Kidney tubule cell (primary cell): ENCODE data around the gene GPATCH4.
"Not testable (repeated sequence)": the region's sequence is repeated elsewhere in the genome, so short reads cannot be mapped to it uniquely, and the experiment has no call there.

Source experiments
- DNase-seq: peaks from one replicate; pipeline ENCODE4 v3.0.0-alpha.2; 2018; ENCODE audit warnings: low spot score

GPATCH4 gene

DNA sequence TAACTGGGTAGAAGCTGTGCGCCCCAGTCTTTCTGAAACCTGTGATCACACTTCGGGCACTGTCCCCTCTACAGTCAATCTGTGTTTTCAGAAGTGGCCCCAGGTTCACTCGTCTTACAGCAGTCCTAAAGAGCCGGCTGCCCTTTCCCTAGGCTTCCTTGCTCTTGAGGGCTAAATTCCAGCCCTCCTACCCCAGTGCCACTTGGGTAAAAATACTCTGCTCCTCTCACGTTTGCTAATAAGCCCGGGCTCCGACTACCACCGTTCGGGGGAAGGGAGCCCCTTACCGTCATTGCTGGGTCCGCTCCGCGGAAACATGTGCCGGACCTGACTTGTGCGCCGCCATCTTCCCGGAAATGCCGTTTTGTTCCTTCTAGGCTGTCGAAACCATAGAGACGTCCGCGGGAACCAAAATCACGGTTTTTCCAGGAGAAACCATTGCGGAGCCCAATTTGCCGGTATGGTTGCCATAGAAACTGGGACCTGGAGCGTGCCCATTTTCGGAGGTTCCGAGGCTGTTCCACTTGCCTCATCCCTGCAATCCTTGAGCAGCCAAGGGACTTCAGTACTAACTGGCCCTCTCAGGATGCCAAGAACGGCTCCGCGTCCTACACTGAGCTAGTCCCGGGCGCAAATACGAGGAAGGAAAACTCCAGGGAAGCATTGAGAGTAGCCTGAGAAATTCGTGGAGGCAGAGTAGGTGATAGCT, at the start of gene GPATCH4:
TSS of gene GPATCH4 (minus strand) at position 358 of the 709 bp plus-strand sequence.
- peak; percentile 88 for DNase-seq

DNA sequence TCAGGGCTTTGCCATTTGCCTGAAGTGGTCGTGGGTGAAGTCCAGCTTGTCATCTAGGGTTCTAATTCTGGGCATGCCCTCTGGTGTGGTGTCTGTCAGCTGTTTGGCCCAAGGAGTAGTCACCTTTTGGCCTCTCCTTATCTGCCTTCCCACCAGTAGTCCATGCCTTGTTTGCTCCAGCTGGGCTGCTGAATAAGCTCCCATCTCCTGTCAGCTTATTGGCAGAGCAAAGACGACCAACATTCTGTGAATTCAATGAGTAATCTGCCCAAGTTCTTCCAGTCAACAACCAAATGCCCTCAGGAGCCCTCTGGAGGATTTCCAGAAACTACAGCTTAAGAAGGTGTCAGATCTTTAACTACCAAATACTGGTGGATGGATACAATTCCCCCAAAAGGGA, 47.7 kb upstream of the GPATCH4 start:
- DNase-seq: peak; percentile 30

DNA sequence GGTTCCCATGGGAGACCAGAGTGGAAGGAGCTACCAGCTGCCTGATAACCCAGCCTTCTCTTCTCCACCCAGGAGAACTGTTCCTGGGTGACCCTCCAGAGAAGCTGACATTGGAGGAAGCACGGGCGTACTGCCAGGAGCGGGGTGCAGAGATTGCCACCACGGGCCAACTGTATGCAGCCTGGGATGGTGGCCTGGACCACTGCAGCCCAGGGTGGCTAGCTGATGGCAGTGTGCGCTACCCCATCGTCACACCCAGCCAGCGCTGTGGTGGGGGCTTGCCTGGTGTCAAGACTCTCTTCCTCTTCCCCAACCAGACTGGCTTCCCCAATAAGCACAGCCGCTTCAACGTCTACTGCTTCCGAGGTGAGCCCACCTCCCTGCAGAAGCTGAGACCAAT, 47.2 kb upstream of the GPATCH4 start:
- DNase-seq: no peak

DNA sequence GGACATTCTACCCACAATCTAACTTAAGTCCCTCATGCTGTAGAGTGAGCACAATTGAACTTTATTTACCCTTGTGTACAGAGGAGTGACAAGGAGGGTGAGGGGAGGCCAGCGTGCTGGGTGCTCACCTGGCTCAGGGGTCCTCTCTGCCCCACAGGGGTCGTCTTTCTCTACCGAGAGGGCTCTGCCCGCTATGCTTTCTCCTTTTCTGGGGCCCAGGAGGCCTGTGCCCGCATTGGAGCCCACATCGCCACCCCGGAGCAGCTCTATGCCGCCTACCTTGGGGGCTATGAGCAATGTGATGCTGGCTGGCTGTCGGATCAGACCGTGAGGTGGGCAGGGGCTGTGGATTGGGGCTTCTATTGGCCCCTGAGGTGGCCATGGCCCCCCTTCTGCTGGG, 46.1 kb upstream of the GPATCH4 start:
- DNase-seq: no peak

DNA sequence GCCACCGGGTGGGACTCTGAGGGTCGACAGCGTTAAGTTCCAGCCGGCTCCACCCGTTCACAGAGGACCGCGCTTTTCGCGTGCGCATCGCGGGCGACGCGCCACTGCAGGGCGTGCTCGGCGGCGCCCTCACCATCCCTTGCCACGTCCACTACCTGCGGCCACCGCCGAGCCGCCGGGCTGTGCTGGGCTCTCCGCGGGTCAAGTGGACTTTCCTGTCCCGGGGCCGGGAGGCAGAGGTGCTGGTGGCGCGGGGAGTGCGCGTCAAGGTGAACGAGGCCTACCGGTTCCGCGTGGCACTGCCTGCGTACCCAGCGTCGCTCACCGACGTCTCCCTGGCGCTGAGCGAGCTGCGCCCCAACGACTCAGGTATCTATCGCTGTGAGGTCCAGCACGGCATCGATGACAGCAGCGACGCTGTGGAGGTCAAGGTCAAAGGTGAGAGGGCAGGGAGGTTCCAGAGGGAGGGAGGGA, 45.5 kb upstream of the GPATCH4 start:
- DNase-seq: no peak

DNA sequence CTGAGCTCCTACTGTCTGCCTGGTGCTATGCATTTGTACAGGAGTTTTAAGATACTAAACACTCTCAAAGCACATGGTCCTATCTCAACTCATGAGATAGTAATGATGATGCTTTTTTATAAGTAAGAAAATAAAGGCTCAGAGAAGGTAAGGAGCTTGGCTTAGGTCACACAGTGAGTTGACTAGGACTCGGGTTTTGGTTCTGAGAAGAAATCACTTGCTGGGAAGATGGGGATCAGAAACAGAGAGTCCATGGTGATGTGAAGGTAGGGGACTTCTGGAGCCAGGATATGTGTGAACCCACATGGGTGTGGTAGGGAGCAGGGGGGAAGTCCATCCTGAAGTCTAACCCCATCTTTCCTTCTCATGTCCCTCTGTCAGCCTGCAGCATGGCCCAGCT, 44.4 kb upstream of the GPATCH4 start:
- no peak for DNase-seq

DNA sequence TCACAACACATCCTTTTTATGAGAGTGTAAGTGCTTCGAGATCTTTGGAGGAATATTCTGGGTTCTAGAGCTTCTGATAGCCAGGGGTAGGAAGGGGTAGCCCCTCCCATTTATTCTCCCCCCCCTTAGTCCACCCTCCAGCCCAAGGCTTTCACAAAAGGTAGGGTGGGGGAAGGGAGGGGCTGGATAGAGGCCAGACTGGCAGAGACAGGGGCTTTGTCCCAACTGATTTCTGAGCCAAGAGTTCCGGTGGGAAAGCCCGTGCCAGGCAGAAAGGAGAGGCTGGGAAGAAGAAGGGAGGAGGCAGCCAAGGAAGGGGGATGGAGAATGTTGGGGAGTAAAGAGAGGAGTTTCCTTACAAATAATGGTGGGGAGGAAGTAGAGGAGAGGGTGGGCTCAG, 43.8 kb upstream of the GPATCH4 start:
- no peak for DNase-seq

DNA sequence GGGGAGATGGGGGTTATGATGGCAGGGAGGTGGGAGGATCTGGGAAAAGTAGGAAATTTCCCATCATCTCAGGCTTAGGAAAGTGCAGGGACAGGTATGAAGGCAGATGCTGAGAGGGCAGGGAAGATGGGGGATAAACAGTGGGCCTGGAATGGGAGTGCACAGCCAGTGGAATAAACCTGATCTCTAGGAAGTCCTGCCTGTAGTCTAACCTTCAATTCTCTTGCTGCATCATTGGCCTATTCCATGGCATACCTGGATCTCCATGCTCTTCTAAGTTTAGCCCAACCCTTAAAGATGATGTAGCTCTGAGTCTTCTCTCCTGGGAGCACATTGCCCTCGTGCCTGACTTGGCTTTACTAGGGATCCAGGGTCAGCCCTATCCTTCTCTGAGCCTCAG, 43.4 kb upstream of the GPATCH4 start:
- no peak for DNase-seq

DNA sequence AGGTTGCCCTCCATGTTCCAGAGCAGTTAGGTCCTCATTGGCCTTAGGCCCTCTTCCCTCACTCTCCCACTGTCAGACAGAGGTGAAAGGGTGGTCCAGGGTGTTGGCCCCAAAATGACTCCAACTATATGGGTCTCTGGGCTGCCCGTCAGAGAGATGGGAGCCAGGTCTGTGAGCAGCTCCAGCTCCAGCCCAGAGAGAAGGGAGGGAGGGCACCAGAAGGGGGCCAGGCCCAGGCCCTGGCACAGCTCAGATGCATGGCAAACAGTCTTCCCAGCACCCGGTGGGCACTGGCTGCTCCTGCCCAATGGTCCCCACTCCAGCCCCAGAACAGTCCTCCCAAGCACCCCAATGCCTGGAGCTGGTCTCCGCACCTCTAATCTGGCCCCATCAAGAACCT, 42.9 kb upstream of the GPATCH4 start:
- no peak for DNase-seq

DNA sequence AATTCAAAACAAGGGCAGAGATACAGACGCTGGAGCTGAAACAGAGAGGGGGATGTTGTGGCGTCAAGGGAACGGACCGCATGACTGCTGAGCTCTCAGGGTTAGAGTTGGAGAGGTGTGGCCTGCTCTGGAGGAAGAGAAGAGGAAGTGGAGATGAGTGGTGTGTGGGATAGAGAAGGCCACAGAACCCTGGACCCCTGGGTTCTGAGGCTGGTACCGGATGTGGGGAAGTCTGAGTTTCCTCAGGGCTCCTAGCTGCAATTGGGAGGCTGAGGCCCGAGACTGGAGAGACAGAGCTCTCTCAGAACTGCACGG, 42.5 kb upstream of the GPATCH4 start:
- no peak for DNase-seq

DNA sequence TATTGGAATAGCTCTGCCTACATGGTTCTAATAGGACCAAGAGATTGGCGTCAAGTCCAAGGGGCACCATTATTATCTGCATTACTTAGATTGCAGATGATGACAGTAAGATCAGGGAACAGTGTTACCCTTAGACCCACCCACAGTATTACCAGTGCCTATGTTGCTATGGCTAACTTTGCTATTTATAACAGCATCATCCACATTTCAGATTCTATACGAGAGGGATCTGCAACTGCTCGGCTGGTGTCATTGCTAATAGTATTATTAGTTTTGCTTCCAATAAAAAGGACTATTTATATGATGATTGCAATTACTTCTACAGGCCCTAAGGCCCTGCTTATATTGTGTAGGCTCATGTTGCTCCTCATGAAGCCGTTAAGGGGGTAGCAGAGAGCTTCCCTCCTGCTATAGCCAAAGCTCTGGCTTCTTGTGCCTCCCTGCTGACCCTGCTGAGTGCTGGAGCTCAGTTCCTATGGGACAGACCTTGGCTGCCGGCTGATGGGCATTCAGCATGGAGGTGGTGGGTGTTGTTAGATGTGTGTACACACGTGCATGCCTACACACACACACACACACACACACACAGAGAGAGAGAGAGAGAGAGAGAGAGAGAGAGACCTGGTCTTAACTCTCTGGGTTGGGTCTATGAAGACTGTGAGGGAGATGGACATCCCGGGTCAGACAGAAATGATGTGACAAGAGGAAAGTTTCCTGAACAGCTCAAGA, 41.9 kb upstream of the GPATCH4 start:
- no peak for DNase-seq

DNA sequence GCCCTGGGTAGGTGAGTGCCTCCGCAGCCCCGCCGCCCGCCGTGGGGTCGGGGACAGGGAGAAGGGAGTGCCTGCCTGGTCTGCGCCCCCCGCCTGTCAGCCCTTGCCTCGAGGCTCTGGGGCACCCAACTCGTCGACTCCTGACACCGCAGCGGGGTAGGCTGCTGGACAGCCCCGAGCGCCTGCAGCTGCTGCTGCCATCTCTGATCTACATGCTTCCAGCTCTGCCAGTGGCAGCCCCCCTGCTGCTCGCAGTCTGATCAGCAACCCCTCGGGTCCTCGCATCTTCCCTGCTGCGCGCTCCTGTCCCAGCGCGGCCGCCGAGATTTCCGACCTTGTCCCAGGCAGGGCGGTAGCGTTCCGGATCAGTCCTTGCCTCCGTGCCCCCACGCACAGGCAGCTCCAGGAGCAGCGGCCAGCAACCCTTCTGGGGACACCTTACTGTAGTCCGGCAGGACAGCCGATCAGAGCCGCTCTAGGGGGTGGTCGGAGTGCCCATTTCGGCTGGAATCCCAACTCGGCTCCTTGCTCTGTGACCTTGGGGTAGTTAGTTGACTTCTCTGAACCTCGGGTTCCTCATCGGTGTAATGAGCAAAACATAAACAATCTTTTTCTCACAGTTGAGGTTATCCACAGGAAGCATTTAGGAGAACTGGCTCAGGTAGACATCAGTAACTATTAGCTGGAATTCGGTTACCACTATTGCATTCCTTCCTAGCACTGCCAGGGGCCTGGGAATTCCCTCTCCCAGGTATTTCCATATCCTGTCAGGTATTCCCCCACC, 41.2 kb upstream of the GPATCH4 start:
- peak; percentile 22 for DNase-seq

DNA sequence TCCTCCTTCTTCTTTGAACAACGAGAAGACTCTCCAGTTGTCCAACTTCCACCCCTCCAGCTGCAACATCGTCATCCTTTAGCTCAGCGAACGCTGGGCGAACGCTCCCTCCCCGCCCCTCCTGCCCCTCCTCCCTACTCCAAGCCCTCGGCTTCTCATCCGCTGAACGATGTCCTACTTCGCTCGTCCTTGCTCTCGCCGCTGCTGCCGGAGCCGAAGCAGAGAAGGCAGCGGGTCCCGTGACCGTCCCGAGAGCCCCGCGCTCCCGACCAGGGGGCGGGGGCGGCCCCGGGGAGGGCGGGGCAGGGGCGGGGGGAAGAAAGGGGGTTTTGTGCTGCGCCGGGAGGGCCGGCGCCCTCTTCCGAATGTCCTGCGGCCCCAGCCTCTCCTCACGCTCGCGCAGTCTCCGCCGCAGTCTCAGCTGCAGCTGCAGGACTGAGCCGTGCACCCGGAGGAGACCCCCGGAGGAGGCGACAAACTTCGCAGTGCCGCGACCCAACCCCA, 40.5 kb upstream of the GPATCH4 start, which contains the start of gene BCAN:
TSS of gene BCAN (plus strand) at position 357 of the 504 bp plus-strand sequence. CDS start 3,938 bp downstream, outside the sequence.
- DNase-seq: no peak

DNA sequence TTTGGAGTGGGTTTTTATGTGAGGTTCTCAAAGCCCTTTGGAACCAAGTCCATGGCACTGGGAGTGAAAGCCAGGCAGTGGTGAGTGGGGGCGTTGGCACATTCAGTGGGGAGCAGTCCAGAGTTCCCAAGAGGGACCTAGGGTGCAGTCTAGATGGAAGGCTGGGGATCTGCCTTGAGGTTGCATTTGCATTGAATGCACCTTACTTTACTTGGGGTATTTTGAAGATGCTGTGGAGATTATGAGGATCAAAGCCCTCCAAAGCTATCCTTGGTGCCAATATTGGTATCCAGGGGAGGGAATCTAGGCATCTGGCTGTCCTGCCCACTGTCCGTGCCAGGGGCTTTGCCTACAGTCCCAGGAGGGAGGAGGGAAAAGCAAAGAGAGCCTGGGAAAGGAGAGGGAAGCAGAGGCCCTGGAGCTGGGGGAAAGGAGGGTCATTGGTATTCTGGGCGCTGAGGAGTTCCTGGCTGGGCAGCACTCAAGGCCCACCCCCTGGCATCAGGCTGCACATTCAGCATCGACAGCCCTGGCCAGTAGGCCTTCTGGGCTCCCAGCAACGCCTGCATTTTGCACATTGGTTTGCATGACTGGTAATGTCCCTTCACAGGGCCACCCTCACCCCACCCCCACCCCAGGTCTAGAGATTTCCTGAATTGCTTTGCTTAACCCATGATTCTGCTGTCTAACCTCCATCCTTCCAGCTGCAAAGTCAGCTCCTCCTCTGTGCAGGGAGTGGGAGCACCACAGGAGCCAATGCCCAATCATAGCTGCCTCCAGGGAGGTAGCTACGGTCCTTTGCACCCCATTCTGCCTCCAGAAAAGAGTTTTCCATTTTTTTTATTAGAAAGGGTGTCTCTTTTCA, 39.8 kb upstream of the GPATCH4 start:
- no peak for DNase-seq

DNA sequence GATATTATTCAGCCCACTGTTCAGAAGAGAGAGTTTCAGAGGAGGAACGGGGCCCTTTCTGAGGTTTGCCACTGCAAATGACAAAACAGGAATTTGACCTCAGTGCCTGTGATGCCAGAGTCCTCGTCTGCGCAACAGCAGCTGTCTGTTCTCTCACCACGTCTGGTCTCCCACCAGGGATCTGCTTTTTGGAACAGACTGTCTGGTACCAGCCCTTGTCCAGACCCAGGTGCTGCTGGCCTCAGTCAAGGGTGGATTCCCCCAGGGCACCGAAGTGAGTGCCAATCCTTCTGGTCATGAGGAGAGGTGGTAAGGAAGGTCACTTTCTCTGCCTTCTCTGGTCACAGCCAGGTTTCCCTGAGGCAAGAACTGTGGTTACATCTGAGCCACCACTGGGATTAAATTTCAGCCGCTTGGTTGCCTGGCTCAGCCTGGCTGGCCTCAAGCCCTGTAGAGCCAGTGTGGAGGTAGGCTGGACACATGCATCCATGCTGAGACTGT, 38.4 kb upstream of the GPATCH4 start:
- peak; percentile 45 for DNase-seq

DNA sequence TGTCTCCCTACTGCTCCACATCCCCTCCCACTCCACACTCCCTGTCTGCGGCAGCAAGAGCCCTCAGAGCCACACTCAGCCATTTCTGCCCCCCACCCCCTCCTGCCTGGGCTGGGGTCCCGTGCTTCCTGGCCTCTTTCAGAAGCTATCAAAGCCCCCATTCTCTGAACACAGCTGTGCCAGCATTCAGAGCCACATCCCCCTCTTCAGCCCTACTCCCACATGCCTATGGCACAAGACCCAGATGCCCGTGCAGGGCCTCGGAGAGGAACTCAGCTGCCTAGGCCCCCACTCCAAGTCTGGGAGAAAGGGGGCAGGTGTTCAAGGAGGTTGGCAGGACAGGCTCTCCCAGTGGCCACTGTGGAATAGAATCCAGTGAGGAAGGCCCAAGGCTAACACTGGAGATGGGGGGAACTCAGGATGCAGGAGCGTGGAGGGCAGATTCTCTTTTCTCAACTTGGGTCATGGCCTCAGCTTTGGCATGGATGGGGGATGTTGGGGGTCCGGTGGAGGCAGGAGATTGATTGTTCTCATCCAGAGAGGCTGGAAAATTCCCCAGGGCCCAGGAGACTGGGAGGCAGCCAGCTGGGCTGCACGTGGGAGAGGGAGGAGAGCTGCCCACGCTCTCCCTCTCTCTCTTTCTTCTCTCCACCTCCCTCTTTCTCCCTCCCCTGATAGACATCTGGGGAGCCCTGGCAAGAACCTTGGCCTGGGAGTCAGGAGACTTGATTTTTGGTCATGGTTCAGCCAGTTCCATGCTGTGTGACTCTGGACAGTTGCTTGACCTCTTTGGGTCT, 37.1 kb upstream of the GPATCH4 start:
- no peak for DNase-seq

DNA sequence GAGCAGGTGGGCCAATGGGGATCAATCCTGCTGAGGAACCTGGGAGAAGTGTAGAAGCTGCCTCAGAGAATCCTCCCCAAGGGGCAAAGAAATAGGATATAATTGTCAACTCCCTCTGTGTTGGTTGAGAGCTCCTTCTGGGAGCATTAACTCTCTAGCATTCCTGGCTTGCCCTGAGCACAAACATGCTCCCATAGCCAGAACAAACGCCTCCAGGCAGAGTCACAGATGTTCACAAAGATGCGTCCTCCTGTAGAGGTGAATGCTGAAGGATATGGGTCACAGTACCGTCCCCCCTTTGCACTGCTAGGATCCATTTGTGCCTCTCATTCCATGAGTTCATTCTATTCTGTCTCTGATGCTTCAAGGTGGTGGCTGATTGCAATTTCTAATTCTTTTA, 31.1 kb upstream of the GPATCH4 start:
- no peak for DNase-seq

DNA sequence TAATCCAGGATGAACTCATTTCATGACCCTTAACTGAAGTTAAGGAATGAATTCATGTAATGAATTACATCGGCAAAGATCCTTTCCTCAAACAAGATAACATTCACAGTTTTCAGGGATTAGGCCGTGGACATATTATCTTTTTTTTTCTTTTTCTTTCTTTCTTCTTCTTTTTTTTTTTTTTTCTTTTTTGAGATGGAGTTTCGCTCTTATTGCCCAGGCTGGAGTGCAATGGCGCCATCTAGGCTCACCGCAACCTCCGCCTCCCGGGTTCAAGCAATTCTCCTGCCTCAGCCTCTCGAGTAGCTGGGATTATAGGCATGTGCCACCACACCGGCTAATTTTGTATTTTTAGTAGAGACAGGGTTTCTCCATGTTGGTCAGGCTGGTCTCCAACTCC, 29.9 kb upstream of the GPATCH4 start:
- DNase-seq: not testable (repeated sequence)

DNA sequence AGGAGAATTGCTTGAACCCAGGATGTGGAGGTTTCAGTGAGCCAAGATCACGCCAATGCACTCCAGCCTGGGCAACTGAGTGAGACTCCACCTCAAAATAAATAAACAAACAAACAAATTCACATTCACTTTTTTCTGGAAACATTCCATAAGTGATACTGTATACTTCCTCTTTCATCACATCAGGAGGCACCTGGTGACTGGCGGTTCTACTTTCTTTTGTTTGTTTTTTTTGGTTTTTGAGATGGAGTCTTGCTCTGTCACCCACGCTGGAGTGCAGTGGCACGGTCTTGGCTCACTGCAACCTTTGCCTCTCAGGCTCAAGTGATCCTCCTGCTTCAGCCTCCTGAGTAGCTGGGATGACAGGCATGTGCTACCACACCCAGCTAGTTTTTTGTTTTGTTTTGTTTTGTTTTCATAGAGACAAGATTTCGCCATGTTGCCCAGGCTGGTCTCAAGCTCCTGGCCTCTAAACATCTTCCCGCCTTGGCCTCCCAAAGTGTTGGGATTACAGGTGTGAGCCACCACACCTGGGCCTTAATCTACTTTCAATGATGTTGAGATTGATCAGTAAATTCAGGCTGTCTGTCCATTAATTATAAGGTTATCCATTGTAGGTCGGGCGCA, 28.7 kb upstream of the GPATCH4 start:
- DNase-seq: no peak

DNA sequence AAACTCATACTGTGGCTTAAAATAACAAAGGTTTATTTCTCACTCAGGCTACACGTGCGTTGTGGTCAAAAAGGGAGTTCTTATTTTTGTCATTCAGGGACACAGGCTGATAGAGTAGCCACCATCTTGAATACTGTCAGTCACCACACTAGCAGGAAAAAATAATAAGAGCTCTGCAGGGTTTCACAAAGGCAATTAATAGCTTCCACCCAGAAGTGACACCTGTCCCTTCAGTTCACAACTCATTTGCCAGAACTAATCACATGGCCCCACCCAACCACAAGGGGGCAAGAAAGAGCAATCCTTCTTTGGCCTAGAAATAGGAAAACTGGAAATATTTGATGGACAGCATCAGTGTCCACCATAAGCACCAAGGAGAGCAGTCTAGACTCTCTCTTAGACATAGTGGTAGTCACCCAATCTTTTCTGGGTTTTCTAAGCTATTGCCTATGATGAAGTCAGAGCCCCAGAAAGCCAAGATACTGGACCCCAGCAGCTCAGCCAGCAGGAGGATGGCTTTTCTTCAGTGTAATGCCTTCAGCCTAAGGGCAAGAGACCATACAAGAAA, 26.1 kb upstream of the GPATCH4 start:
- peak; percentile 68 for DNase-seq
